Common myeloid progenitor, CD34-positive (primary cell): Measurements from ENCODE around the gene CHCHD6.

ENCODE experiments used
- CTCF ChIA-PET: fragments of 350-600 bp; sonication (Branson Sonifier 250); formaldehyde crosslinking; loops from one replicate; lab custom pipeline; 2021; ENCODE audit warnings: antibody characterized with exemption; lab: Charles Lee
- POLR2A ChIA-PET: fragments of 350-600 bp; sonication (Branson Sonifier 250); formaldehyde crosslinking; loops from one replicate; lab custom pipeline; 2021; ENCODE audit warnings: antibody characterized with exemption; lab: Charles Lee
- DNase-seq, 3 donors: peaks; one replicate each; pipeline versions ENCODE4 v3.0.0 to v3.0.0-alpha.2; 2013
- H3K27ac ChIP-seq, 2 experiments: 1 replicate in 1 of 2; 2 replicates in 1 of 2; pipeline ENCODE4 v1.7.0; 2013; ENCODE audit warnings: inconsistent platforms in 2 of 2, low read length in 2 of 2, mild to moderate bottlenecking in 2 of 2, low read depth in 1 of 2, moderate library complexity in 1 of 2; ENCODE audit not compliant: severe bottlenecking in 2 of 2, insufficient read depth in 1 of 2, poor library complexity in 1 of 2
- H3K27me3 ChIP-seq, 5 experiments: replicated peaks in 2 of 5; 1 replicate in 3 of 5; 2 replicates in 2 of 5; pipeline versions ENCODE4 v1.6.1 to v1.7.0; 2013; ENCODE audit warnings: low read length in 4 of 5, mild to moderate bottlenecking in 2 of 5, moderate library complexity in 2 of 5, inconsistent platforms in 1 of 5; ENCODE audit not compliant: insufficient read depth in 5 of 5, control insufficient read depth in 4 of 5
- H3K36me3 ChIP-seq, 4 experiments: 1 replicate in 2 of 4; 2 replicates in 2 of 4; pipeline versions ENCODE4 v1.6.1 to v1.7.0; 2013; ENCODE audit warnings: low read length in 3 of 4, control low read depth in 1 of 4, mild to moderate bottlenecking in 1 of 4; ENCODE audit not compliant: control insufficient read depth in 4 of 4, insufficient read depth in 4 of 4
- H3K4me1 ChIP-seq, 4 experiments: 1 replicate in 3 of 4; 2 replicates in 1 of 4; pipeline versions ENCODE4 v1.6.1 to v1.7.1; 2013; ENCODE audit warnings: low read length in 3 of 4, mild to moderate bottlenecking in 3 of 4, control low read depth in 1 of 4, inconsistent platforms in 1 of 4, moderate library complexity in 1 of 4; ENCODE audit not compliant: control insufficient read depth in 4 of 4, insufficient read depth in 4 of 4; ENCODE audit errors: control extremely low read depth in 1 of 4
- H3K4me3 ChIP-seq, 7 experiments: 1 replicate in 4 of 7; 2 replicates in 3 of 7; pipeline versions ENCODE4 v1.5.1 to v1.7.0; 2013; ENCODE audit warnings: mild to moderate bottlenecking in 7 of 7, low read length in 6 of 7, moderate library complexity in 6 of 7, inconsistent platforms in 2 of 7, low read depth in 2 of 7, control low read depth in 1 of 7; ENCODE audit not compliant: insufficient read depth in 4 of 7, control insufficient read depth in 1 of 7; ENCODE audit errors: extremely low read depth in 1 of 7
- H3K9me3 ChIP-seq, 5 experiments: 1 replicate in 4 of 5; 2 replicates in 1 of 5; pipeline versions ENCODE4 v1.6.1 to v1.7.1; 2013; ENCODE audit warnings: low read length in 4 of 5, mild to moderate bottlenecking in 2 of 5, inconsistent platforms in 1 of 5, low read depth in 1 of 5, moderate library complexity in 1 of 5; ENCODE audit not compliant: control insufficient read depth in 4 of 5, insufficient read depth in 2 of 5; ENCODE audit errors: control extremely low read depth in 1 of 5
- WGBS: methylation state at CpG from one replicate; pipeline ENCODE4 v1.1.5; 2013; ENCODE audit not compliant: insufficient coverage; 5-methylcytosine and 5-hydroxymethylcytosine counted together

CHCHD6 gene

GRCh38 chr3:126977821-126978220 is 273.8 kb downstream of the CHCHD6 start:
- 88% methylated on average over 4 of the region's 6 CpGs for WGBS
- DNase-seq = no peak
- H3K27ac ChIP-seq = no peak overlapping the region
- H3K27me3 ChIP-seq = peaks cover 2 to 85% (median 16%) of the 10 kb centered on the region in 5 experiments
- H3K4me3 ChIP-seq = no peak overlapping the region
- H3K36me3 ChIP-seq = no peaks in the 10 kb centered on the region
- H3K4me1 ChIP-seq = peaks cover 0 to 19% (median 12%) of the 10 kb centered on the region in 4 experiments
- ChIA-PET CTCF (interaction anchor here (1.1 kb wide), 2 partner anchors 11 to 226 kb away, joined by 3 to 4 read pairs; no protein-coding TSS in a partner anchor), POLR2A (no interaction called here)
- H3K9me3 ChIP-seq = peaks cover 5 to 34% (median 23%) of the 10 kb centered on the region in 5 experiments

- WGBS = 91% methylated on average over 4 of the region's 5 CpGs
- peaks cover 2 to 80% (median 16%) of the 10 kb centered on the region in 5 experiments for H3K27me3 ChIP-seq
- no peak overlapping the region for H3K4me3 ChIP-seq
- H3K36me3 ChIP-seq = no peaks in the 10 kb centered on the region
- peaks cover 5 to 34% (median 22%) of the 10 kb centered on the region in 5 experiments for H3K9me3 ChIP-seq
- no peak overlapping the region for H3K27ac ChIP-seq
- CTCF ChIA-PET = no interaction called here
- H3K4me1 ChIP-seq = peaks cover 0 to 19% (median 12%) of the 10 kb centered on the region in 4 experiments
- no peak for DNase-seq
- POLR2A ChIA-PET = no interaction called here
Measured at GRCh38 chr3:126978291-126978690, 274.3 kb downstream of the CHCHD6 start.

- CTCF ChIA-PET = interaction anchor here (1.1 kb wide), 1 partner anchor 17 kb away, joined by 3 read pairs; no protein-coding TSS in a partner anchor
- peak in 2 of 3 donors; percentile 43 to 48 for DNase-seq
- Histone ChIP-seq H3K4me3 (no peak overlapping the region), H3K27me3 (peaks cover 2 to 79% (median 17%) of the 10 kb centered on the region in 5 experiments), H3K9me3 (peaks cover 5 to 26% (median 20%) of the 10 kb centered on the region in 5 experiments), H3K4me1 (peaks cover 0 to 24% (median 20%) of the 10 kb centered on the region in 4 experiments), H3K27ac (no peak overlapping the region), H3K36me3 (no peaks in the 10 kb centered on the region)
- WGBS = 45% methylated on average over 5 of the region's 5 CpGs
- POLR2A ChIA-PET = no interaction called here
Measured at GRCh38 chr3:126979046-126979628, 275.1 kb downstream of the CHCHD6 start.

- ChIA-PET CTCF (interaction anchor here (1.1 kb wide), 1 partner anchor 15 kb away, joined by 3 read pairs; no protein-coding TSS in a partner anchor), POLR2A (interaction anchor here (0.7 kb wide), 1 partner anchor 9 kb away, joined by 3 read pairs; no protein-coding TSS in a partner anchor)
- Histone ChIP-seq H3K4me1 (peaks cover 0 to 24% (median 21%) of the 10 kb centered on the region in 4 experiments), H3K27me3 (peaks cover 2 to 83% (median 22%) of the 10 kb centered on the region in 5 experiments), H3K36me3 (no peaks in the 10 kb centered on the region), H3K27ac (no peak overlapping the region), H3K9me3 (peaks cover 0 to 20% (median 13%) of the 10 kb centered on the region in 5 experiments), H3K4me3 (no peak overlapping the region)
- no peak for DNase-seq
- 93% methylated on average over 15 of the region's 15 CpGs for WGBS
Measured at GRCh38 chr3:126980266-126980811, 276.3 kb downstream of the CHCHD6 start.

GRCh38 chr3:126982126-126982470 is 278.1 kb downstream of the CHCHD6 start:
- ChIA-PET CTCF (interaction anchor here (1.2 to 2.0 kb wide), 4 partner anchors 8 to 230 kb away, joined by 4 to 5 read pairs (median 4); no protein-coding TSS in a partner anchor), POLR2A (no interaction called here)
- whole genome bisulfite sequencing = 3% methylated on average over 11 of the region's 12 CpGs
- Histone ChIP-seq H3K9me3 (peaks cover 0 to 11% (median 6%) of the 10 kb centered on the region in 5 experiments), H3K36me3 (no peaks in the 10 kb centered on the region), H3K4me3 (peak overlapping the region in 2 of 7 experiments; percentile 30 to 40), H3K4me1 (peaks cover 0 to 24% (median 21%) of the 10 kb centered on the region in 4 experiments), H3K27ac (no peak overlapping the region), H3K27me3 (peaks cover 2 to 85% (median 26%) of the 10 kb centered on the region in 5 experiments)
- DNase-seq = peak; percentile 67 to 90 (median 89)

GRCh38 chr3:126982471-126983175 is 278.6 kb downstream of the CHCHD6 start, which contains the start of gene PLXNA1:
TSS of gene PLXNA1 (plus strand) at chr3:126983115. CDS start at chr3:126988594, 5,479 bp downstream.
- Histone ChIP-seq H3K4me1 (peaks cover 0 to 24% (median 21%) of the 10 kb centered on the region in 4 experiments), H3K4me3 (peak within 1 kb of the TSS in 6 of 7 experiments; percentile 17 to 57 (median 42)), H3K27ac (no peak within 1 kb of the TSS), H3K36me3 (no peaks in the 10 kb centered on the region), H3K27me3 (peaks cover 2 to 84% (median 26%) of the 10 kb centered on the region in 5 experiments), H3K9me3 (peaks cover 0 to 11% (median 6%) of the 10 kb centered on the region in 5 experiments)
- ChIA-PET CTCF (interaction anchor here (1.2 to 2.0 kb wide), 4 partner anchors 9 to 231 kb away, joined by 4 to 5 read pairs (median 4); no protein-coding TSS in a partner anchor), POLR2A (no interaction called here)
- under 1% methylated on average over 61 of the region's 89 CpGs for WGBS
- peak; percentile 42 to 73 (median 64) for DNase-seq
